ENCODE data around the gene SLC6A16.

SLC6A16 gene

GRCh38 chr19:49347191-49347590, 22.2 kb upstream of the SLC6A16 start:
- DNase-seq (ENCODE audit: insufficient read length, low spot score), result no peak
- no peak for TF ChIP-seq PAX5 (IDR thresholded peaks at IDR 0.05; ENCODE audit: insufficient read depth, low read length, severe bottlenecking)
- no peak for TF ChIP-seq TAF1 (IDR thresholded peaks at IDR 0.05; ENCODE audit: low read depth, low read length)
- TF ChIP-seq POU2F2 (IDR thresholded peaks at IDR 0.05; ENCODE audit: low read depth, low read length), result no peak
- no peak for TF ChIP-seq POLR2A (IDR thresholded peaks at IDR 0.05; ENCODE audit: low read depth, low read length)
- TF ChIP-seq POLR2AphosphoS5 (IDR thresholded peaks at IDR 0.05; ENCODE audit: low read depth, low read length), result no peak
- TF ChIP-seq SPI1 (IDR thresholded peaks at IDR 0.05; ENCODE audit: low read depth, low read length), result no peak
- FAIRE-seq, result no peak

- TF ChIP-seq TAF1 (IDR thresholded peaks at IDR 0.05; ENCODE audit: low read depth, low read length), result no peak
- no peak for TF ChIP-seq PAX5 (IDR thresholded peaks at IDR 0.05; ENCODE audit: insufficient read depth, low read length, severe bottlenecking)
- TF ChIP-seq POLR2A (IDR thresholded peaks at IDR 0.05; ENCODE audit: low read depth, low read length), result no peak
- no peak for TF ChIP-seq POLR2AphosphoS5 (IDR thresholded peaks at IDR 0.05; ENCODE audit: low read depth, low read length)
- no peak for TF ChIP-seq SPI1 (IDR thresholded peaks at IDR 0.05; ENCODE audit: low read depth, low read length)
- TF ChIP-seq POU2F2 (IDR thresholded peaks at IDR 0.05; ENCODE audit: low read depth, low read length), result no peak
- DNase-seq (ENCODE audit: insufficient read length, low spot score), result no peak
Measured at GRCh38 chr19:49344505-49345423, 19.8 kb upstream of the SLC6A16 start.

GRCh38 chr19:49343123-49343522, 18.1 kb upstream of the SLC6A16 start:
- no peak for TF ChIP-seq TAF1 (IDR thresholded peaks at IDR 0.05; ENCODE audit: low read depth, low read length)
- TF ChIP-seq PAX5 (IDR thresholded peaks at IDR 0.05; ENCODE audit: insufficient read depth, low read length, severe bottlenecking), result no peak
- TF ChIP-seq POU2F2 (IDR thresholded peaks at IDR 0.05; ENCODE audit: low read depth, low read length), result no peak
- TF ChIP-seq SPI1 (IDR thresholded peaks at IDR 0.05; ENCODE audit: low read depth, low read length), result no peak
- TF ChIP-seq POLR2AphosphoS5 (IDR thresholded peaks at IDR 0.05; ENCODE audit: low read depth, low read length), result no peak
- TF ChIP-seq POLR2A (IDR thresholded peaks at IDR 0.05; ENCODE audit: low read depth, low read length), result no peak
- FAIRE-seq (no peak), DNase-seq (ENCODE audit: insufficient read length, low spot score) (no peak)

More at GRCh38 chr19:49344505-49345423, 19.8 kb upstream of the SLC6A16 start:
- no peak for FAIRE-seq

GRCh38 chr19:49342291-49342721, 17.3 kb upstream of the SLC6A16 start:
- no peak for FAIRE-seq
- DNase-seq (ENCODE audit: insufficient read length, low spot score), result no peak

GRCh38 chr19:49340865-49341718, 16.1 kb upstream of the SLC6A16 start:
- DNase-seq (ENCODE audit: insufficient read length, low spot score) (no peak), FAIRE-seq (peak; percentile 16)
- TF ChIP-seq POU2F2 (IDR thresholded peaks at IDR 0.05; ENCODE audit: low read depth, low read length), result no peak
- TF ChIP-seq POLR2A (IDR thresholded peaks at IDR 0.05; ENCODE audit: low read depth, low read length), result 0 out of 2 replicates have a peak, but pooled peaks have one; percentile 22

More at GRCh38 chr19:49342291-49342721, 17.3 kb upstream of the SLC6A16 start:
- TF ChIP-seq TAF1 (IDR thresholded peaks at IDR 0.05; ENCODE audit: low read depth, low read length), result no peak
- TF ChIP-seq PAX5 (IDR thresholded peaks at IDR 0.05; ENCODE audit: insufficient read depth, low read length, severe bottlenecking), result no peak

DNA sequence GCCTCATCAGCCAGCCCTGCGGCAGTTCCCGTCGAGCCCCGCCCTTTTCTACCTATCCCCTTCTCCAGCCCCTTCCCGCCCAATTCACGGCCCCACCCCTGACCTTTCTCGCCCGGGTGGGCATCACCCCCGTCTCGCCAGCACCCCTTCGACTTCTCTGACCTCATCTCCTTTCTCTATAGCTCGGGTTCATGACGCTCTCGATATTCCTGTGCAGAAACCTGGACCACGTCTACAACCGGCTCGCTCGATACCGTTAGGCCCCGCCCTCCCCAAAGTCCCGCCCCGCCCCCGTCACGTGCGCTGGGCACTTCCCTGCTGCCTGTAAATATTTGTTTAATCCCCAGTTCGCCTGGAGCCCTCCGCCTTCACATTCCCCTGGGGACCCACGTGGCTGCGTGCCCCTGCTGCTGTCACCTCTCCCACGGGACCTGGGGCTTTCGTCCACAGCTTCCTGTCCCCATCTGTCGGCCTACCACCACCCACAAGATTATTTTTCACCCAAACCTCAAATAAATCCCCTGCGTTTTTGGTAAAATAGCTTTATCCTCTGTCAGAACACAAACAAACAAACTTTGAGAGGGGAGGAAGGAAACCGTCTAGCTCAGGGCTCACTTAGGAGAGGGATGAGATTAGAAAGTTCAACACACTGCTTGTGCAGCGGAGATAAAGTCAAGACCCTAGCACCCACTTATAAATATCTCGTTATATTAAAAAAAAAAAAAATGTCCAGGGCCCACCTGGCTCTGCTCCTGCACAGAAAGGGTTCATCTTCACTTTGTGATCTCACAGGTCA, 15.3 kb upstream of the SLC6A16 start:
- FAIRE-seq (peak; percentile 90), DNase-seq (ENCODE audit: insufficient read length, low spot score) (peak; percentile 83)
- no peak for TF ChIP-seq POLR2A (IDR thresholded peaks at IDR 0.05; ENCODE audit: low read depth, low read length)
- TF ChIP-seq SPI1 (IDR thresholded peaks at IDR 0.05; ENCODE audit: low read depth, low read length), result peak; percentile 43
- TF ChIP-seq POLR2AphosphoS5 (IDR thresholded peaks at IDR 0.05; ENCODE audit: low read depth, low read length), result no peak
- TF ChIP-seq PAX5 (IDR thresholded peaks at IDR 0.05; ENCODE audit: insufficient read depth, low read length, severe bottlenecking), result no peak
- peak; percentile 82; the same call in 1 of the 2 replicates for TF ChIP-seq POU2F2 (IDR thresholded peaks at IDR 0.05; ENCODE audit: low read depth, low read length)
- no peak for TF ChIP-seq TAF1 (IDR thresholded peaks at IDR 0.05; ENCODE audit: low read depth, low read length)

GRCh38 chr19:49339301-49340068, 14.5 kb upstream of the SLC6A16 start:
- DNase-seq (ENCODE audit: insufficient read length, low spot score), result no peak
- FAIRE-seq, result no peak
- TF ChIP-seq POLR2A (IDR thresholded peaks at IDR 0.05; ENCODE audit: low read depth, low read length) (no peak), SPI1 (IDR thresholded peaks at IDR 0.05; ENCODE audit: low read depth, low read length) (no peak), TAF1 (IDR thresholded peaks at IDR 0.05; ENCODE audit: low read depth, low read length) (no peak), PAX5 (IDR thresholded peaks at IDR 0.05; ENCODE audit: insufficient read depth, low read length, severe bottlenecking) (no peak), POLR2AphosphoS5 (IDR thresholded peaks at IDR 0.05; ENCODE audit: low read depth, low read length) (no peak), POU2F2 (IDR thresholded peaks at IDR 0.05; ENCODE audit: low read depth, low read length) (no peak)

DNA sequence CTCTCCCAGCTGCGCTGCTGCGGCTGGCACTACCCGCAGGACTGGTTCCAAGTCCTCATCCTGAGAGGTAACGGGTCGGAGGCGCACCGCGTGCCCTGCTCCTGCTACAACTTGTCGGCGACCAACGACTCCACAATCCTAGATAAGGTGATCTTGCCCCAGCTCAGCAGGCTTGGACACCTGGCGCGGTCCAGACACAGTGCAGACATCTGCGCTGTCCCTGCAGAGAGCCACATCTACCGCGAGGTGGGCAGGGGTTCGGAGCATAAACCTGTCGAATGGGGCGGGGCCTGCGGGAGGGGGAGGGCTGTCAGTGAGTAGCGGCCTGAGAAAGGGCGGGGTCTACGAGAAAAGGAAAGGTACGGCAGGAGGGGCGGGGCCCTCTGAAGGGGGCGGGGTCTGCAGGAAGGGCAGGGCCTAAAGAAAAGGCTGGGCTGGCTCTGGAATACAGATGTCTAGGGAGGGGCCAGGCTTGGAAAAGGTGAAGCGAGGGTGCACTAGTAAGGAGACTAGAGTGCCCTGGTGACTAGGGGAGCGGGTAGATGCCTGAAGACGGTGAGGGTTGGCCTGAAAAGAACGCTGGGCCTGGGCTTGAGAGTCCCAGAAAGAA, 13.8 kb upstream of the SLC6A16 start:
- no peak for DNase-seq (ENCODE audit: insufficient read length, low spot score)
- FAIRE-seq, result no peak
- no peak for TF ChIP-seq POU2F2 (IDR thresholded peaks at IDR 0.05; ENCODE audit: low read depth, low read length)
- TF ChIP-seq TAF1 (IDR thresholded peaks at IDR 0.05; ENCODE audit: low read depth, low read length), result no peak
- TF ChIP-seq POLR2A (IDR thresholded peaks at IDR 0.05; ENCODE audit: low read depth, low read length), result no peak
- TF ChIP-seq POLR2AphosphoS5 (IDR thresholded peaks at IDR 0.05; ENCODE audit: low read depth, low read length), result no peak
- no peak for TF ChIP-seq PAX5 (IDR thresholded peaks at IDR 0.05; ENCODE audit: insufficient read depth, low read length, severe bottlenecking)
- TF ChIP-seq SPI1 (IDR thresholded peaks at IDR 0.05; ENCODE audit: low read depth, low read length), result no peak
